K562 (cell line): ENCODE measurements around the gene CAMK2G. TPM values are rescaled to one million over a fixed set of nuclear protein-coding genes. Genes with fewer than 3 reads are reported as not detected.

Experiments used
- ATF3 ChIP-seq, 2 experiments: fragments of 450-650 bp in 1 of 2; sonication (generic) in 1 of 2; formaldehyde crosslinking in 1 of 2; IDR thresholded peaks in 1 of 2; conservative IDR thresholded peaks in 1 of 2; 2 replicates each; pipeline versions ENCODE4 v1.6.1 to v1.8.1; 2016 to 2023; ENCODE audit warnings: mild to moderate bottlenecking in 2 of 2, moderate library complexity in 2 of 2, inconsistent platforms in 1 of 2, missing genetic modification reagents in 1 of 2
- CBX8 ChIP-seq: fragments of 200-600 bp; sonication (generic); IDR thresholded peaks from 2 replicates; pipeline ENCODE4 v1.6.1; 2012; ENCODE audit warnings: borderline replicate concordance, mixed run types, low read depth, mild to moderate bottlenecking, moderate library complexity, mixed read lengths, low read length, control low read depth, inconsistent platforms; ENCODE audit not compliant: poor library complexity, severe bottlenecking; ENCODE audit errors: extremely low read depth
- NFIC ChIP-seq: fragments of 450-650 bp; IDR thresholded peaks from 2 replicates; pipeline ENCODE4 v1.6.1; 2017; ENCODE audit warnings: mild to moderate bottlenecking, inconsistent platforms
- RAD21 ChIP-seq, 2 experiments: fragments of 250-450 bp in 1 of 2; fragments of 450-650 bp in 1 of 2; sonication (Bioruptor Pico) in 1 of 2; formaldehyde crosslinking in 1 of 2; IDR thresholded peaks in 1 of 2; conservative IDR thresholded peaks in 1 of 2; 2 replicates each; pipeline versions ENCODE4 v1.4.0 to v1.8.0; 2020 to 2022; ENCODE audit warnings: mild to moderate bottlenecking in 2 of 2, moderate library complexity in 1 of 2
- SP1 ChIP-seq: sonication (generic); formaldehyde crosslinking; IDR thresholded peaks from 2 replicates; pipeline ENCODE4 v1.8.1; 2022; ENCODE audit warnings: mild to moderate bottlenecking, missing genetic modification reagents
- TBL1XR1 ChIP-seq, 2 experiments: IDR thresholded peaks; 2 replicates each; pipeline ENCODE4 v1.6.1; 2012; ENCODE audit warnings: improper control_type of control experiment in 2 of 2, low read length in 2 of 2, mild to moderate bottlenecking in 1 of 2
- XRCC5 ChIP-seq: fragments of 200-400 bp; formaldehyde crosslinking; IDR thresholded peaks from 2 replicates; pipeline ENCODE4 v1.6.1; 2017; ENCODE audit warnings: low read depth, mild to moderate bottlenecking, low read length
- ZBTB40 ChIP-seq, 2 experiments: fragments of 450-650 bp in 1 of 2; sonication (generic) in 1 of 2; formaldehyde crosslinking in 1 of 2; IDR thresholded peaks; 2 replicates each; pipeline versions ENCODE4 v1.7.1 to v1.9.0; 2016 to 2022; ENCODE audit warnings: inconsistent platforms in 1 of 2, mild to moderate bottlenecking in 1 of 2, missing genetic modification reagents in 1 of 2
- ZNF143 ChIP-seq: sonication (generic); formaldehyde crosslinking; IDR thresholded peaks from 2 replicates; pipeline ENCODE4 v1.9.0; 2022; ENCODE audit warnings: mild to moderate bottlenecking, missing genetic modification reagents
- polyA plus RNA-seq, 8 experiments: library from polyadenylated mRNA; depleted of rRNA in 4 of 8; stranded (reverse) in 5 of 8; unstranded in 3 of 8; fragments of >200 nt; fragmentation: Nextera tagmentation in 2 of 8; fragmentation: Illumina TruSeq in 1 of 8; extraction: Ambion mirVana in 2 of 8; extraction: Trizol in 1 of 8; gene quantifications; 2 replicates each; pipeline versions ENCODE4 v1.2.1 to v1.2.3, GENCODE V29; 2011 to 2014; ENCODE audit warnings: inconsistent platforms in 1 of 8, missing spikeins in 1 of 8
- total RNA-seq, 7 experiments: library from RNA; depleted of rRNA in 6 of 7; stranded (reverse); fragments of >200 nt in 6 of 7; fragmentation: Illumina TruSeq in 2 of 7; extraction: Trizol in 2 of 7; gene quantifications; 2 replicates each; pipeline versions ENCODE4 v1.2.1 to v1.2.3, GENCODE V29; 2011 to 2021; ENCODE audit warnings: low replicate concordance in 1 of 7

The CAMK2G gene
- total and polyA plus RNA-seq, 9 of the 15 experiments (the other 6 are each of a cell fraction or from before 2014, with no cell fraction given), result 9.0 to 37.9 (median 32.6) TPM

- TF ChIP-seq CBX8, result no peak
- TF ChIP-seq ZNF143 (CRISPR knock-in tag), result peak; percentile 65
- TF ChIP-seq XRCC5, result peak; percentile 74; the same call in 1 of the 2 replicates
- TF ChIP-seq SP1 (CRISPR knock-in tag), result peak; percentile 52; the same call in 1 of the 2 replicates
- TF ChIP-seq ZBTB40 (IDR thresholded peaks at IDR 0.05), result no peak
- no peak for TF ChIP-seq ZBTB40 (CRISPR knock-in tag; IDR thresholded peaks at IDR 0.05)
- TF ChIP-seq NFIC, result no peak
- peak; percentile 99 for TF ChIP-seq RAD21 (CRISPR knock-in tag; conservative IDR thresholded peaks at IDR 0.05 in 1 of 2, IDR thresholded peaks at IDR 0.05 in 1 of 2)
- TF ChIP-seq ATF3 (IDR thresholded peaks at IDR 0.05), result no peak
- no peak; the same call in 1 of the 2 replicates for TF ChIP-seq ATF3 (CRISPR knock-in tag; conservative IDR thresholded peaks at IDR 0.05)
- peak in 1 of 2 experiments; percentile 46; a peak in 1 of 4 replicates for TF ChIP-seq TBL1XR1 (IDR thresholded peaks at IDR 0.05; ENCODE audit: low read length in 2 of 2)
These were observed 25.4 kb downstream of the CAMK2G start (continued) for GRCh38 chr10:73848821-73849489.
